ENCODE data around the gene HSF4. TPM values are rescaled to one million over a fixed set of nuclear protein-coding genes. Genes with fewer than 3 reads are reported as not detected.
A peak's percentile ranks its signal among the peaks of the same experiment; 100 is the strongest.

HSF4 gene
- total RNA-seq, 4 donors from 2014 or later = 9.0 to 111 (median 29.7) TPM

- DNase-seq (no peak), ATAC-seq (no peak)
- Histone ChIP-seq H3K36me3 (peaks cover 0 to 36% of the 10 kb centered on the region in 2 donors), H3K4me1 (peaks cover 24 to 36% of the 10 kb centered on the region in 2 donors), H3K9me3 (no peaks in the 10 kb centered on the region), H3K27me3 (no peaks in the 10 kb centered on the region), H3K27ac (peak overlapping the region in 2 of 4 donors; percentile 60 to 80), H3K4me3 (no peak overlapping the region)
- in situ Hi-C loops (cut with MboI; ENCODE audit: low sequenced_read_pairs in 4 of 4) (no loop called here), intact Hi-C loops (cut with DNase I; ENCODE audit: low total_unique reads) (no loop called here)
- TF ChIP-seq POLR2A (IDR thresholded peaks at IDR 0.05) (no peak), CTCF (IDR thresholded peaks at IDR 0.05 in 4 of 5, conservative IDR thresholded peaks at IDR 0.05 in 1 of 5) (no peak)
These were observed 35.1 kb upstream of the HSF4 start for GRCh38 chr16:67129422-67129821.

- H3K4me3 ChIP-seq = no peak overlapping the region
- no peaks in the 10 kb centered on the region for H3K27me3 ChIP-seq
- no peaks in the 10 kb centered on the region for H3K9me3 ChIP-seq
- no peak overlapping the region for H3K27ac ChIP-seq
- no peak for TF ChIP-seq CTCF (IDR thresholded peaks at IDR 0.05 in 4 of 5, conservative IDR thresholded peaks at IDR 0.05 in 1 of 5)
- no peak for TF ChIP-seq POLR2A (IDR thresholded peaks at IDR 0.05)
- no peak for DNase-seq
- H3K4me1 ChIP-seq = peaks cover 0 to 7% of the 10 kb centered on the region in 2 donors
- intact Hi-C loops (cut with DNase I; ENCODE audit: low total_unique reads) (no loop called here), in situ Hi-C loops (cut with MboI; ENCODE audit: low sequenced_read_pairs in 4 of 4) (no loop called here)
- no peak for ATAC-seq
- peaks cover 0 to 94% of the 10 kb centered on the region in 2 donors for H3K36me3 ChIP-seq
These were observed 26.9 kb upstream of the HSF4 start for GRCh38 chr16:67137605-67138004.

GRCh38 chr16:67141391-67141790 lies 23.2 kb upstream of the HSF4 start:
- Histone ChIP-seq H3K36me3 (peaks cover 0 to 95% of the 10 kb centered on the region in 2 donors), H3K9me3 (no peaks in the 10 kb centered on the region), H3K4me1 (peaks cover 0 to 7% of the 10 kb centered on the region in 2 donors), H3K27me3 (no peaks in the 10 kb centered on the region), H3K4me3 (no peak overlapping the region), H3K27ac (peak overlapping the region; percentile 12 to 50 (median 32))
- in situ Hi-C loops (cut with MboI; ENCODE audit: low sequenced_read_pairs in 4 of 4) (no loop called here), intact Hi-C loops (cut with DNase I; ENCODE audit: low total_unique reads) (loop anchor here (5.0 kb wide), 1 partner anchor 59 kb away; no protein-coding TSS in a partner anchor)
- TF ChIP-seq POLR2A (IDR thresholded peaks at IDR 0.05) (no peak), CTCF (IDR thresholded peaks at IDR 0.05 in 4 of 5, conservative IDR thresholded peaks at IDR 0.05 in 1 of 5) (no peak)
- DNase-seq = peak in 1 of 2 donors; percentile 65
- peak; percentile 20 to 29 for ATAC-seq

GRCh38 chr16:67142342-67142741 lies 22.2 kb upstream of the HSF4 start:
- intact Hi-C loops (cut with DNase I; ENCODE audit: low total_unique reads) (loop anchor here (5.0 kb wide), 1 partner anchor 60 kb away; no protein-coding TSS in a partner anchor), in situ Hi-C loops (cut with MboI; ENCODE audit: low sequenced_read_pairs in 4 of 4) (no loop called here)
- Histone ChIP-seq H3K4me3 (no peak overlapping the region), H3K4me1 (peaks cover 0 to 7% of the 10 kb centered on the region in 2 donors), H3K27ac (no peak overlapping the region), H3K36me3 (peaks cover 0 to 95% of the 10 kb centered on the region in 2 donors), H3K9me3 (no peaks in the 10 kb centered on the region), H3K27me3 (no peaks in the 10 kb centered on the region)
- TF ChIP-seq POLR2A (IDR thresholded peaks at IDR 0.05) = no peak
- TF ChIP-seq CTCF (IDR thresholded peaks at IDR 0.05 in 4 of 5, conservative IDR thresholded peaks at IDR 0.05 in 1 of 5) = no peak
- DNase-seq (no peak), ATAC-seq (no peak)

- Histone ChIP-seq H3K9me3 (no peaks in the 10 kb centered on the region), H3K36me3 (peaks cover 0 to 89% of the 10 kb centered on the region in 2 donors), H3K27ac (no peak overlapping the region), H3K4me3 (no peak overlapping the region), H3K27me3 (peaks cover 0 to 5% (median 0%) of the 10 kb centered on the region in 3 donors), H3K4me1 (peaks cover 0 to 7% of the 10 kb centered on the region in 2 donors)
- in situ Hi-C loops (cut with MboI; ENCODE audit: low sequenced_read_pairs in 4 of 4) = no loop called here
- no peak for DNase-seq
- no peak for ATAC-seq
- no peak for TF ChIP-seq CTCF (IDR thresholded peaks at IDR 0.05 in 4 of 5, conservative IDR thresholded peaks at IDR 0.05 in 1 of 5)
- TF ChIP-seq POLR2A (IDR thresholded peaks at IDR 0.05) = no peak
- intact Hi-C loops (cut with DNase I; ENCODE audit: low total_unique reads) = loop anchor here (5.0 kb wide), 1 partner anchor 63 kb away; no protein-coding TSS in a partner anchor
These were observed 19.6 kb upstream of the HSF4 start for GRCh38 chr16:67144943-67145342.

Measured in gastrocnemius medialis (tissue), 4 donors.